Esophagus squamous epithelium (tissue), 5 donors: ENCODE results near the gene GPR27. TPM values are rescaled to one million over a fixed set of nuclear protein-coding genes. Genes with fewer than 3 reads are reported as not detected.

Experiments used
- DNase-seq: peaks from one replicate; lab custom pipeline; 2025; lab: John Stamatoyannopoulos, UW
- H3K27ac ChIP-seq, 4 donors: fragments of 200-600 bp; sonication (generic); one replicate each; pipeline ENCODE4 v1.5.1; 2016 to 2019; ENCODE audit warnings: mild to moderate bottlenecking in 1 of 4
- H3K27me3 ChIP-seq, 4 donors: fragments of 200-600 bp; sonication (generic); 1 replicate in 3 of 4; 2 replicates in 1 of 4; pipeline versions ENCODE4 v1.5.1 to v1.6.0; 2017 to 2021; ENCODE audit warnings: antibody characterized with exemption in 1 of 4
- H3K36me3 ChIP-seq, 3 donors: fragments of 200-600 bp; sonication (generic); one replicate each; pipeline ENCODE4 v1.5.1; 2016 to 2019
- H3K4me1 ChIP-seq, 3 donors: fragments of 200-600 bp; sonication (generic); one replicate each; pipeline ENCODE4 v1.5.1; 2017 to 2019
- H3K4me3 ChIP-seq, 4 donors: fragments of 200-600 bp; sonication (generic); 1 replicate in 3 of 4; 2 replicates in 1 of 4; pipeline ENCODE4 v1.5.1; 2016 to 2019; ENCODE audit warnings: mild to moderate bottlenecking in 2 of 4, moderate library complexity in 1 of 4
- H3K9me3 ChIP-seq, 3 donors: fragments of 200-600 bp; sonication (generic); one replicate each; pipeline ENCODE4 v1.5.1; 2016 to 2019
- CTCF ChIP-seq, 6 experiments: fragments of 450-650 bp in 4 of 6; fragments of 200-600 bp in 2 of 6; sonication (generic) in 2 of 6; IDR thresholded peaks; one replicate each; pipeline ENCODE4 v1.5.1; 2016 to 2019; ENCODE audit warnings: antibody characterized with exemption in 6 of 6, mild to moderate bottlenecking in 4 of 6, moderate library complexity in 4 of 6
- POLR2A ChIP-seq, 4 donors: fragments of 450-650 bp; IDR thresholded peaks; one replicate each; pipeline ENCODE4 v1.6.1; 2017; ENCODE audit warnings: antibody characterized with exemption in 4 of 4, mild to moderate bottlenecking in 4 of 4, moderate library complexity in 3 of 4
- WGBS, 2 donors: methylation state at CpG; one replicate each; pipeline ENCODE4 v1.1.5; 2018; 5-methylcytosine and 5-hydroxymethylcytosine counted together
- intact Hi-C: fragments of 100-400 bp; cut with DNase I; formaldehyde crosslinking; loops from one replicate; pipeline ENCODE4 v1.15.0; 2022
- total RNA-seq, 4 donors: library from RNA; depleted of rRNA; stranded (reverse); fragments of >200 nt; gene quantifications; one replicate each; pipeline ENCODE4 v1.1.0, GENCODE V29; 2016
- donor health status: DM: yes; HTN: yes; CAD: no.

GPR27 gene
- total RNA-seq, 4 donors from 2014 or later: 2.1 to 3.6 (median 2.7) TPM

DNA sequence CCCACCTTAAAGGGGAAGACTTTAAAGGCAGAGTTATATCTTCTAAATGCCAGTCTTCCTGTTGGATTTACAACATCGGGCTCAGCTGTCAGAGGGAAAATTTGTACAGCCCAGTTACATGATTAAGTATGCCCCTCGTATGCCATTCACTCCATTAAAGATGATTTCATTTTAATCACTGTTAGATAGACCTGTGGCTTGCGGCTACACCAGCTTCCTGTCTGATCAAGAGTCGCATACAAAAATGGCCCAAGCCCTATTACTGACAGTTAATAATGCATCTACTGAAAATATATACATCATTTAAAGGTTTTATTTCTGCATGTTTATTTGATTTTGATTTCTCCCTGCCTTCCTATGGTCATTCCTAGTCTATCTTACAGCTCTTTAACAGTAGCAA, 35.6 kb upstream of the GPR27 start:
- peaks cover 0 to 17% (median 0%) of the 10 kb centered on the region in 3 donors for H3K4me1 ChIP-seq
- intact Hi-C loops: no loop called here
- TF ChIP-seq CTCF (IDR thresholded peaks at IDR 0.05) (no peak), POLR2A (IDR thresholded peaks at IDR 0.05) (no peak)
- no peaks in the 10 kb centered on the region for H3K36me3 ChIP-seq
- H3K4me3 ChIP-seq: no peak overlapping the region
- 64 to 91% methylated on average over 4 of the region's 4 CpGs for WGBS, 2 donors
- H3K9me3 ChIP-seq: no peaks in the 10 kb centered on the region
- H3K27me3 ChIP-seq: no peaks in the 10 kb centered on the region
- no peak for DNase-seq
- H3K27ac ChIP-seq: no peak overlapping the region

DNA sequence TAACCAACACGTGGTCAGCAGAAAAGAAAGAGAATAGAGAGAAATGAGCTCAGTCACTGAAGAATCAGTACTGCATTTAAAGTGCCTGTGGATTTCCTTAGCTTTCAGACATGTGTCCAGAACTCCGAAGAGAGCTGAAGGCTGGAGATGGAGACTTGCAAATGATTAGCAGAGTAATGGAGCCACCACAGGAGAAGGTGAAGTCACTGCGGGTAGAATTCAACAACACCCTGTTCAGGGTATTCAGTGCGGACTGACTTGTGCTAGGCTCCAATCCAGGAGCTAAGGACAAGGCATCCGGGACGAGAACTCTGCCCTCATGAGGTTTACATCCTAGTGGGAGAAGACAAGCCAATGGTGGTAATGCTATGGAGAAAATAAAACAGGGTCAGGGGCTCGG, 32.7 kb upstream of the GPR27 start:
- intact Hi-C loops: no loop called here
- H3K27ac ChIP-seq: no peak overlapping the region
- H3K9me3 ChIP-seq: no peaks in the 10 kb centered on the region
- peaks cover 4 to 33% (median 11%) of the 10 kb centered on the region in 3 donors for H3K4me1 ChIP-seq
- no peak for DNase-seq
- TF ChIP-seq CTCF (IDR thresholded peaks at IDR 0.05): no peak
- TF ChIP-seq POLR2A (IDR thresholded peaks at IDR 0.05): no peak
- H3K4me3 ChIP-seq: no peak overlapping the region
- 87 to 94% methylated on average over 5 to 6 of the region's 7 CpGs for WGBS, 2 donors
- no peaks in the 10 kb centered on the region for H3K36me3 ChIP-seq
- H3K27me3 ChIP-seq: no peaks in the 10 kb centered on the region

GRCh38 chr3:71721651-71722157, 32.0 kb upstream of the GPR27 start:
- TF ChIP-seq CTCF (IDR thresholded peaks at IDR 0.05) (no peak), POLR2A (IDR thresholded peaks at IDR 0.05) (no peak)
- 62 to 66% methylated on average over 4 to 5 of the region's 6 CpGs for WGBS, 2 donors
- no peak for DNase-seq
- H3K27me3 ChIP-seq: no peaks in the 10 kb centered on the region
- H3K9me3 ChIP-seq: no peaks in the 10 kb centered on the region
- peaks cover 4 to 36% (median 17%) of the 10 kb centered on the region in 3 donors for H3K4me1 ChIP-seq
- H3K36me3 ChIP-seq: no peaks in the 10 kb centered on the region
- H3K27ac ChIP-seq: no peak overlapping the region
- intact Hi-C loops: no loop called here
- no peak overlapping the region for H3K4me3 ChIP-seq

- no peak overlapping the region for H3K27ac ChIP-seq
- H3K9me3 ChIP-seq: no peaks in the 10 kb centered on the region
- no peaks in the 10 kb centered on the region for H3K27me3 ChIP-seq
- no peaks in the 10 kb centered on the region for H3K36me3 ChIP-seq
- intact Hi-C loops: no loop called here
- TF ChIP-seq CTCF (IDR thresholded peaks at IDR 0.05) (no peak), POLR2A (IDR thresholded peaks at IDR 0.05) (no peak)
- WGBS, 2 donors: 47 to 57% methylated on average over 1 of the region's 1 CpG
- no peak overlapping the region for H3K4me3 ChIP-seq
- no peak for DNase-seq
- peaks cover 4 to 36% (median 17%) of the 10 kb centered on the region in 3 donors for H3K4me1 ChIP-seq
Measured at GRCh38 chr3:71722693-71723092, 31.0 kb upstream of the GPR27 start.

DNA sequence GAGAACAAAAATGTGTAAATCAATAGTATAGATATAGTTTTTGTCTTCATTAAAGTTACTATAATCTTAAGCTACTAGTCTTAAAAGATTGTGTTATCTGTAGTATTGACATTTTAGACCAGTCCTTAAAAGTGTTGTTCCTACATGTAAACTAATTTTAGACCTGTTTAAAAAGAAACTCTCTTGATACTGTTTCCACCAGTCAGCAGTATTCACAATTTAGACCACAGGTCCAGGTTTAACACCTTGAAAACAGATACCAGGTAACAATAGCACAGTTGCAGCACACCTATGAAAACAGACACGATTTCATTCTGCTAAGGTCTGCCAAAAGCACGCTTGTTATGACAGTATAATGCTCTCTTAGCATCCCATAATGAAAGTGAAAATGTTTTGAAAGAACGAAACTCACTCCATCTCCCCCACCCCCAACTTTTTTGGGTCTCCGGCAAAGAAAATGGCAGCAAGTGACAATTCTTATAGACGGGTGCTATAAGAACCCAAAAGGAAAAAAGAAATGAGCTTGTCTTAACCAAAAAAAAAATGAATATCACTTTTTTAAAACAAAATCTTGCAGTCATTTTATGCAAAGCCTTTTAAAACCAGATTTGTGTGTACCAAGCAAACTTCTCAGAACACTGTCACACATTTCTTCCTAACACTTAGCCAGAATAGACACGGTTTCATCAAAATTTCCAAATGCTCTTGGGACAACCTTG, 30.0 kb upstream of the GPR27 start:
- peak overlapping the region in 2 of 4 donors; percentile 80 to 89 for H3K27ac ChIP-seq
- TF ChIP-seq POLR2A (IDR thresholded peaks at IDR 0.05) (no peak), CTCF (IDR thresholded peaks at IDR 0.05) (no peak)
- 21 to 22% methylated on average over 6 of the region's 6 CpGs for WGBS, 2 donors

More for the DNA sequence above, 30.0 kb upstream of the GPR27 start:
- H3K9me3 ChIP-seq: no peaks in the 10 kb centered on the region
- no peaks in the 10 kb centered on the region for H3K36me3 ChIP-seq
- DNase-seq: no peak
- intact Hi-C loops: no loop called here
- H3K4me1 ChIP-seq: peaks cover 4 to 36% (median 17%) of the 10 kb centered on the region in 3 donors
- H3K27me3 ChIP-seq: no peaks in the 10 kb centered on the region
- H3K4me3 ChIP-seq: peak overlapping the region; percentile 75 to 92 (median 87)
